Endothelial cell of umbilical vein (primary cell): ENCODE results near the gene ACKR3. TPM values are rescaled to one million over a fixed set of nuclear protein-coding genes. Genes with fewer than 3 reads are reported as not detected.

Experiments used
- BruUV-seq: library from RNA; stranded (reverse); fragments of 400-500 nt; replicated peaks from 2 replicates; lab custom pipeline; 2021; lab: Mats Ljungman, UMichigan
- CTCF ChIA-PET: fragments of 300-600, 350-600 bp; sonication (Branson Sonifier 250); formaldehyde crosslinking; loops from one replicate; lab custom pipeline; 2021; ENCODE audit warnings: antibody characterized with exemption, inconsistent platforms; lab: Charles Lee
- POLR2A ChIA-PET: fragments of 300-600, 350-600 bp; sonication (Branson Sonifier 250); formaldehyde crosslinking; loops from one replicate; lab custom pipeline; 2021; ENCODE audit warnings: antibody characterized with exemption, inconsistent platforms; lab: Charles Lee
- DNase-seq: peaks from one replicate; pipeline ENCODE4 v3.0.0-alpha.2; 2011; ENCODE audit warnings: low read depth, low spot score
- FAIRE-seq: peaks from 2 replicates; lab custom pipeline; 2011; peaks lifted over from hg19 to GRCh38; lab: Jason Lieb, UNC
- H2AFZ ChIP-seq: 2 replicates; pipeline ENCODE4 v1.6.0; 2012; ENCODE audit warnings: low read depth, low read length, control low read depth, inconsistent platforms
- H3K27ac ChIP-seq: 2 replicates; pipeline ENCODE4 v1.5.1; 2011; ENCODE audit warnings: low read depth, mild to moderate bottlenecking, control low read depth, low read length, moderate library complexity; ENCODE audit not compliant: insufficient read depth
- H3K27me3 ChIP-seq, 2 experiments: 2 replicates each; pipeline versions ENCODE4 v1.6.0 to v1.6.1; 2011; ENCODE audit warnings: low read length in 2 of 2, mixed read lengths in 1 of 2; ENCODE audit not compliant: control insufficient read depth in 2 of 2, insufficient read depth in 2 of 2
- H3K36me3 ChIP-seq, 2 experiments: 2 replicates in 1 of 2; 3 replicates in 1 of 2; pipeline ENCODE4 v1.5.1; 2011; ENCODE audit warnings: low read length in 2 of 2, mild to moderate bottlenecking in 1 of 2, moderate library complexity in 1 of 2; ENCODE audit not compliant: control insufficient read depth in 2 of 2, insufficient read depth in 2 of 2; ENCODE audit errors: extremely low read depth in 1 of 2
- H3K4me1 ChIP-seq: 3 replicates; pipeline ENCODE4 v1.5.1; 2011; ENCODE audit warnings: mild to moderate bottlenecking, low read length; ENCODE audit not compliant: control insufficient read depth, insufficient read depth; ENCODE audit errors: extremely low read depth
- H3K4me2 ChIP-seq: 2 replicates; pipeline ENCODE4 v1.6.1; 2011; ENCODE audit warnings: low read length, control low read depth, mixed read lengths; ENCODE audit not compliant: insufficient read depth
- H3K4me3 ChIP-seq, 3 experiments: fragments of 200-600 bp in 1 of 3; sonication (generic), shearing (Covaris generic) in 1 of 3; replicated peaks in 1 of 3; 2 replicates each; pipeline ENCODE4 v1.5.1; 2011 to 2016; ENCODE audit warnings: control low read depth in 3 of 3, low read length in 3 of 3, mild to moderate bottlenecking in 2 of 3, inconsistent platforms in 1 of 3, low read depth in 1 of 3, moderate library complexity in 1 of 3; ENCODE audit not compliant: insufficient read depth in 1 of 3
- H3K79me2 ChIP-seq: 2 replicates; pipeline ENCODE4 v1.6.0; 2012; ENCODE audit warnings: low read length, inconsistent platforms; ENCODE audit not compliant: control insufficient read depth, insufficient read depth
- H3K9ac ChIP-seq: replicated peaks from 2 replicates; pipeline ENCODE3; 2011; ENCODE audit warnings: low read length, control low read depth; ENCODE audit not compliant: insufficient read depth; ENCODE audit errors: extremely low read depth
- H3K9me1 ChIP-seq: replicated peaks from 3 replicates; pipeline ENCODE4 v1.6.0; 2011; ENCODE audit warnings: mild to moderate bottlenecking, low read length; ENCODE audit not compliant: control insufficient read depth, insufficient read depth; ENCODE audit errors: extremely low read depth
- H3K9me3 ChIP-seq: replicated peaks from 2 replicates; pipeline ENCODE4 v1.5.1; 2012; ENCODE audit warnings: low read length, inconsistent platforms; ENCODE audit not compliant: control insufficient read depth, insufficient read depth
- H4K20me1 ChIP-seq: replicated peaks from 2 replicates; pipeline ENCODE3; 2011; ENCODE audit warnings: mild to moderate bottlenecking, low read length; ENCODE audit not compliant: control insufficient read depth, insufficient read depth; ENCODE audit errors: extremely low read depth
- EZH2 ChIP-seq: IDR thresholded peaks from 2 replicates; pipeline ENCODE4 v1.6.1; 2012; ENCODE audit warnings: borderline replicate concordance, low read depth, mild to moderate bottlenecking, moderate library complexity, low read length, inconsistent platforms; ENCODE audit not compliant: severe bottlenecking
- FOS ChIP-seq: IDR thresholded peaks from 2 replicates; pipeline ENCODE4 v1.6.1; 2011; ENCODE audit warnings: mild to moderate bottlenecking, low read length, moderate library complexity, borderline replicate concordance; ENCODE audit not compliant: insufficient read depth
- GATA2 ChIP-seq: IDR thresholded peaks from 2 replicates; pipeline ENCODE4 v1.7.0; 2011; ENCODE audit warnings: low read depth, mild to moderate bottlenecking, moderate library complexity, mixed read lengths, low read length; ENCODE audit not compliant: insufficient read length, insufficient read depth
- JUN ChIP-seq: IDR thresholded peaks from 2 replicates; pipeline ENCODE4 v1.6.1; 2011; ENCODE audit warnings: borderline replicate concordance, low read depth; ENCODE audit not compliant: insufficient read length, insufficient read depth
- MAX ChIP-seq: IDR thresholded peaks from 2 replicates; pipeline ENCODE4 v1.6.1; 2011; ENCODE audit not compliant: insufficient read depth, insufficient read length
- MYC ChIP-seq: IDR thresholded peaks from one replicate; pipeline ENCODE4 v1.6.1; 2011; ENCODE audit warnings: mild to moderate bottlenecking, low read depth, low read length
- POLR2A ChIP-seq: IDR thresholded peaks from 2 replicates; pipeline ENCODE4 v1.6.1; 2012; ENCODE audit warnings: low read depth, mild to moderate bottlenecking, control low read depth, low read length
- POLR2AphosphoS5 ChIP-seq: IDR thresholded peaks from 2 replicates; pipeline ENCODE4 v1.6.1; 2012; ENCODE audit warnings: low read depth, mild to moderate bottlenecking, control low read depth, low read length, moderate library complexity; ENCODE audit not compliant: insufficient read depth
- dilution Hi-C: fragments of 300-500 bp; cut with MboI; formaldehyde crosslinking; loops from one replicate; pipeline ENCODE4 v1.15.0; 2019; ENCODE audit warnings: low sequenced_read_pairs; ENCODE audit not compliant: extremely low pct_ligation_motif_present
- intact Hi-C: fragments of 100-400 bp; cut with micrococcal nuclease; formaldehyde crosslinking; loops from one replicate; pipeline ENCODE4 v1.10.0; 2022
- polyA plus RNA-seq, 4 experiments: library from polyadenylated mRNA; depleted of rRNA in 3 of 4; stranded (reverse) in 3 of 4; unstranded in 1 of 4; fragments of >200 nt; gene quantifications; 2 replicates each; pipeline versions ENCODE4 v1.2.1 to v1.2.3, GENCODE V29; 2011 to 2012; ENCODE audit warnings: missing spikeins in 1 of 4
- total RNA-seq: library from RNA; stranded (reverse); gene quantifications from 2 replicates; pipeline ENCODE4 v1.2.3, GENCODE V29; 2021
- TF ChIP-seq, protein P1 (sequence below), 2 donors: IDR thresholded peaks; 1 replicate in 1 of 2; 2 replicates in 1 of 2; pipeline ENCODE4 v1.5.1; 2011; ENCODE audit warnings: low read length in 2 of 2, mild to moderate bottlenecking in 2 of 2, moderate library complexity in 2 of 2, control low read depth in 1 of 2, inconsistent platforms in 1 of 2, low read depth in 1 of 2; ENCODE audit not compliant: insufficient read depth in 1 of 2; ENCODE audit errors: extremely low read depth in 1 of 2

ACKR3 gene
- total and polyA plus RNA-seq, 2 donors (not counting 3 experiments of a cell fraction or from before 2014, with no cell fraction given) = 31.1 to 428 TPM

- TF ChIP-seq JUN = no peak
- no peak for TF ChIP-seq POLR2AphosphoS5
- no peak for TF ChIP-seq FOS
- TF ChIP-seq EZH2 = no peak
- no peak for TF ChIP-seq MYC
- no peak for TF ChIP-seq POLR2A
- TF ChIP-seq, protein P1, sequence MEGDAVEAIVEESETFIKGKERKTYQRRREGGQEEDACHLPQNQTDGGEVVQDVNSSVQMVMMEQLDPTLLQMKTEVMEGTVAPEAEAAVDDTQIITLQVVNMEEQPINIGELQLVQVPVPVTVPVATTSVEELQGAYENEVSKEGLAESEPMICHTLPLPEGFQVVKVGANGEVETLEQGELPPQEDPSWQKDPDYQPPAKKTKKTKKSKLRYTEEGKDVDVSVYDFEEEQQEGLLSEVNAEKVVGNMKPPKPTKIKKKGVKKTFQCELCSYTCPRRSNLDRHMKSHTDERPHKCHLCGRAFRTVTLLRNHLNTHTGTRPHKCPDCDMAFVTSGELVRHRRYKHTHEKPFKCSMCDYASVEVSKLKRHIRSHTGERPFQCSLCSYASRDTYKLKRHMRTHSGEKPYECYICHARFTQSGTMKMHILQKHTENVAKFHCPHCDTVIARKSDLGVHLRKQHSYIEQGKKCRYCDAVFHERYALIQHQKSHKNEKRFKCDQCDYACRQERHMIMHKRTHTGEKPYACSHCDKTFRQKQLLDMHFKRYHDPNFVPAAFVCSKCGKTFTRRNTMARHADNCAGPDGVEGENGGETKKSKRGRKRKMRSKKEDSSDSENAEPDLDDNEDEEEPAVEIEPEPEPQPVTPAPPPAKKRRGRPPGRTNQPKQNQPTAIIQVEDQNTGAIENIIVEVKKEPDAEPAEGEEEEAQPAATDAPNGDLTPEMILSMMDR (IDR thresholded peaks at IDR 0.05; ENCODE audit: extremely low read depth in 1 of 2, insufficient read depth in 1 of 2, low read depth in 1 of 2, low read length in 2 of 2) = no peak
- no peak for TF ChIP-seq MAX
- TF ChIP-seq GATA2 = no peak
- H3K4me2 ChIP-seq = no peak overlapping the region
- no peak overlapping the region for H3K9ac ChIP-seq
- H3K9me3 ChIP-seq = no peaks in the 10 kb centered on the region
- no TSS peak for BruUV-seq
- peaks cover 0 to 7% of the 10 kb centered on the region in 2 experiments for H3K27me3 ChIP-seq
- no peaks in the 10 kb centered on the region for H4K20me1 ChIP-seq
- no peak overlapping the region for H2AFZ ChIP-seq
- no peaks in the 10 kb centered on the region for H3K4me1 ChIP-seq
- intact Hi-C loops = no loop called here
- dilution Hi-C loops = no loop called here
- H3K9me1 ChIP-seq = no peaks in the 10 kb centered on the region
- no peak overlapping the region for H3K27ac ChIP-seq
- H3K36me3 ChIP-seq = no peaks in the 10 kb centered on the region
- H3K4me3 ChIP-seq = no peak overlapping the region
- ChIA-PET CTCF (interaction anchor here (1.2 to 1.5 kb wide), 2 partner anchors 12 to 33 kb away, joined by 3 to 4 read pairs; no protein-coding TSS in a partner anchor), POLR2A (interaction anchor here (0.6 kb wide), 1 partner anchor 1317 kb away, joined by 4 read pairs; no protein-coding TSS in a partner anchor)
- FAIRE-seq (no peak), DNase-seq (no peak)
- H3K79me2 ChIP-seq = no peaks in the 10 kb centered on the region
These were observed 43.0 kb upstream of the ACKR3 start for GRCh38 chr2:236526455-236527158.
